Measurements from ENCODE around the gene BMP8A.

DNA sequence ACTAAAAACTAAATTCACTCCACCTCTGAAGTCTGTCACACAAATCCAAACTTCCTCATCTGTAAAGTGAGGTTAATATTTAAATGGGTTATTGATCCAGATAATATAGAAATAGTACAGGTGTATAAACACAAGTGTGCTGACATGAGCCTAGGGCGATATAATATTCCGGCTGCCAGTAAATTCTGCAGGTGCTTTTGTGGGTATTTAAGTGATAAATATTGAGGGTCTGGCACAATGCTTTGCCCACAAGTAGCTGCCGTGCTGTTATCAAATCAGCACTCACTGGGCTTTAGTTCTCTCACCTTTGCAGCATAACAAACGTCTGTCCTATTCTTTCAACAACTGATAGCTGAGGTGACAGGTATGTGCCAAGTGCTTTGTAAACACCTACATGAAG, 77.6 kb downstream of the BMP8A start:
- TF ChIP-seq RAD21 (conservative IDR thresholded peaks at IDR 0.05) (no peak), MXI1 (conservative IDR thresholded peaks at IDR 0.05; ENCODE audit: poor library complexity, severe bottlenecking) (no peak), SMC3 (conservative IDR thresholded peaks at IDR 0.05; ENCODE audit: poor library complexity) (no peak), TAF1 (IDR thresholded peaks at IDR 0.05; ENCODE audit: low read depth) (no peak), POLR2AphosphoS5 (IDR thresholded peaks at IDR 0.05) (no peak), EP300 (conservative IDR thresholded peaks at IDR 0.05; ENCODE audit: poor library complexity, severe bottlenecking) (no peak)
- TF ChIP-seq, protein P1, sequence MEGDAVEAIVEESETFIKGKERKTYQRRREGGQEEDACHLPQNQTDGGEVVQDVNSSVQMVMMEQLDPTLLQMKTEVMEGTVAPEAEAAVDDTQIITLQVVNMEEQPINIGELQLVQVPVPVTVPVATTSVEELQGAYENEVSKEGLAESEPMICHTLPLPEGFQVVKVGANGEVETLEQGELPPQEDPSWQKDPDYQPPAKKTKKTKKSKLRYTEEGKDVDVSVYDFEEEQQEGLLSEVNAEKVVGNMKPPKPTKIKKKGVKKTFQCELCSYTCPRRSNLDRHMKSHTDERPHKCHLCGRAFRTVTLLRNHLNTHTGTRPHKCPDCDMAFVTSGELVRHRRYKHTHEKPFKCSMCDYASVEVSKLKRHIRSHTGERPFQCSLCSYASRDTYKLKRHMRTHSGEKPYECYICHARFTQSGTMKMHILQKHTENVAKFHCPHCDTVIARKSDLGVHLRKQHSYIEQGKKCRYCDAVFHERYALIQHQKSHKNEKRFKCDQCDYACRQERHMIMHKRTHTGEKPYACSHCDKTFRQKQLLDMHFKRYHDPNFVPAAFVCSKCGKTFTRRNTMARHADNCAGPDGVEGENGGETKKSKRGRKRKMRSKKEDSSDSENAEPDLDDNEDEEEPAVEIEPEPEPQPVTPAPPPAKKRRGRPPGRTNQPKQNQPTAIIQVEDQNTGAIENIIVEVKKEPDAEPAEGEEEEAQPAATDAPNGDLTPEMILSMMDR (IDR thresholded peaks at IDR 0.05; ENCODE audit: poor library complexity, severe bottlenecking): no peak

Measured in neural cell (in vitro differentiated cells).